ENCODE data around the gene PHLDB3.
A peak's percentile ranks its signal among the peaks of the same experiment; 100 is the strongest.

- TF ChIP-seq CTCF (IDR thresholded peaks at IDR 0.05 in 8 of 11, conservative IDR thresholded peaks at IDR 0.05 in 3 of 11) (peak in 2 of 11 experiments; percentile 23 to 25), POLR2A (IDR thresholded peaks at IDR 0.05) (no peak), POLR2AphosphoS5 (IDR thresholded peaks at IDR 0.05) (peak; percentile 39 to 81 (median 75))
These were observed 41.0 kb downstream of the PHLDB3 start for GRCh38 chr19:43463381-43464133.
